ENCODE results near the gene ZSCAN9. TPM values are rescaled to one million over a fixed set of nuclear protein-coding genes. Genes with fewer than 3 reads are reported as not detected.

ZSCAN9 gene
- total and polyA plus RNA-seq, 2 of the 13 experiments (the other 11 are each of a cell fraction or from before 2014, with no cell fraction given) = 14.6 to 17.8 TPM

DNA sequence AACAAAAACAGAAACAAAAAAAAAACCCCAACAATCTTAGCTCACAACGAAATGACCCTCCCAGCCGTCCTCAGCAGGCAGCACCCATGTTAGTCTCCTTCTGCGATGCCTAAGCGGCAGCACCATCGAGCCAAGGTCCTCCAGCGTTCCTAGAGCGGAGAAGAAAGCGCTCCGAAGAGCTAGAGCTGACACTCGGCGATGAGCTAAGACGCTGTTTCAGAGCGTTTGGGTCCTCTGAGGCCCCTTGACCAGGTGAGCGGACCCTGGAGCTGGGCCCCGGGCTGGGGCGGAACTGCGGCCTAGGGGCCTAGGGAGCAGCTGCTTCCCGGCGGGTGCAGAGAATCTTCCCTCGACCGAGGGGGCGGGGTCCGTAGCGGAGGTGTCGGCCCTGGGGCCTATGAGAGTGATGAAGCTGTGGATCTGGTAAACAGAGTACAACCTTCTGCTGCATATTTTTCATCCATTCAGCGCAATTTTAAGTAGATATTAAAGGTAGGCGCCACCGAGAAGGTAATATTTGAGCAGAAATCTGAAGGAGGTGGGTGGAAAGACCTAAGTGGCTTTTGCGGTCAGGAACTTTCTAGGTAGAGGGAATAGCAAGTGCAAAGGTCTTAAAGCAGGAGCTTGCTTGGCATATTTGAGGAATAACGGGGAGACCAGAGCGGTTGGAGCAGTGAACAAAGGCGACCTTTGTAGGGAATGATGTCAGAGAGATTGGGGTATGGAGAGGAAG is 42.1 kb downstream of the ZSCAN9 start, which contains the start of gene ZSCAN26 (continued):
- TF ChIP-seq, protein P1, sequence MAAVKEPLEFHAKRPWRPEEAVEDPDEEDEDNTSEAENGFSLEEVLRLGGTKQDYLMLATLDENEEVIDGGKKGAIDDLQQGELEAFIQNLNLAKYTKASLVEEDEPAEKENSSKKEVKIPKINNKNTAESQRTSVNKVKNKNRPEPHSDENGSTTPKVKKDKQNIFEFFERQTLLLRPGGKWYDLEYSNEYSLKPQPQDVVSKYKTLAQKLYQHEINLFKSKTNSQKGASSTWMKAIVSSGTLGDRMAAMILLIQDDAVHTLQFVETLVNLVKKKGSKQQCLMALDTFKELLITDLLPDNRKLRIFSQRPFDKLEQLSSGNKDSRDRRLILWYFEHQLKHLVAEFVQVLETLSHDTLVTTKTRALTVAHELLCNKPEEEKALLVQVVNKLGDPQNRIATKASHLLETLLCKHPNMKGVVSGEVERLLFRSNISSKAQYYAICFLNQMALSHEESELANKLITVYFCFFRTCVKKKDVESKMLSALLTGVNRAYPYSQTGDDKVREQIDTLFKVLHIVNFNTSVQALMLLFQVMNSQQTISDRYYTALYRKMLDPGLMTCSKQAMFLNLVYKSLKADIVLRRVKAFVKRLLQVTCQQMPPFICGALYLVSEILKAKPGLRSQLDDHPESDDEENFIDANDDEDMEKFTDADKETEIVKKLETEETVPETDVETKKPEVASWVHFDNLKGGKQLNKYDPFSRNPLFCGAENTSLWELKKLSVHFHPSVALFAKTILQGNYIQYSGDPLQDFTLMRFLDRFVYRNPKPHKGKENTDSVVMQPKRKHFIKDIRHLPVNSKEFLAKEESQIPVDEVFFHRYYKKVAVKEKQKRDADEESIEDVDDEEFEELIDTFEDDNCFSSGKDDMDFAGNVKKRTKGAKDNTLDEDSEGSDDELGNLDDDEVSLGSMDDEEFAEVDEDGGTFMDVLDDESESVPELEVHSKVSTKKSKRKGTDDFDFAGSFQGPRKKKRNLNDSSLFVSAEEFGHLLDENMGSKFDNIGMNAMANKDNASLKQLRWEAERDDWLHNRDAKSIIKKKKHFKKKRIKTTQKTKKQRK (IDR thresholded peaks at IDR 0.05; ENCODE audit: low read length) = no peak
- TF ChIP-seq, protein P2, sequence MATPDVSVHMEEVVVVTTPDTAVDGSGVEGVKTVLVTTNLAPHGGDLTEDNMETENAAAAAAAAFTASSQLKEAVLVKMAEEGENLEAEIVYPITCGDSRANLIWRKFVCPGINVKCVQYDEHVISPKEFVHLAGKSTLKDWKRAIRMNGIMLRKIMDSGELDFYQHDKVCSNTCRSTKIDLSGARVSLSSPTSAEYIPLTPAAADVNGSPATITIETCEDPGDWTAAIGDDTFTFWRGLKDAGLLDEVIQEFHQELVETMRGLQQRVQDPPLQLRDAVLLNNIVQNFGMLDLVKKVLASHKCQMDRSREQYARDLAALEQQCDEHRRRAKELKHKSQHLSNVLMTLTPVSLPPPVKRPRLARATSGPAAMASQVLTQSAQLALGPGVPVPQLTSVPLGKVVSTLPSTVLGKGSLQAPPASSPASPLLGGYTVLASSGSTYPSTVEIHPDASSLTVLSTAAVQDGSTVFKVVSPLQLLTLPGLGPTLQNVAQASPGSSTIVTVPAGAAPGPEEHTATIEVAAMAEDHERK (CRISPR knock-in tag; IDR thresholded peaks at IDR 0.05; ENCODE audit: low read depth) = 0 out of 2 replicates have a peak, but pooled peaks have one; percentile 16
- TF ChIP-seq SALL2 (CRISPR knock-in tag; IDR thresholded peaks at IDR 0.05) = peak; percentile 86
- TF ChIP-seq ZNF343 (CRISPR knock-in tag; IDR thresholded peaks at IDR 0.05) = 0 out of 2 replicates have a peak, but pooled peaks have one; percentile 69
- no peak for TF ChIP-seq ZNF569 (CRISPR knock-in tag; IDR thresholded peaks at IDR 0.05; ENCODE audit: borderline replicate concordance)
- TF ChIP-seq MBNL3 (CRISPR knock-in tag; conservative IDR thresholded peaks at IDR 0.05) = no peak
- no peak for TF ChIP-seq HOXA7 (CRISPR knock-in tag; IDR thresholded peaks at IDR 0.05)
- TF ChIP-seq HMGA1 (CRISPR knock-in tag; conservative IDR thresholded peaks at IDR 0.05) = no peak
- TF ChIP-seq ZFAT (CRISPR knock-in tag; conservative IDR thresholded peaks at IDR 0.05) = no peak
- TF ChIP-seq ZNF619 (CRISPR knock-in tag; IDR thresholded peaks at IDR 0.05) = peak; percentile 96; the same call in 1 of the 2 replicates
- TF ChIP-seq PRMT3 (CRISPR knock-in tag; IDR thresholded peaks at IDR 0.05; ENCODE audit: borderline replicate concordance, low read depth) = no peak; the same call in 1 of the 2 replicates
- no peak for TF ChIP-seq ZNF451 (CRISPR knock-in tag; IDR thresholded peaks at IDR 0.05)
- TF ChIP-seq GFI1 (CRISPR knock-in tag; IDR thresholded peaks at IDR 0.05; ENCODE audit: borderline replicate concordance) = 0 out of 2 replicates have a peak, but pooled peaks have one; percentile 37
- TF ChIP-seq, protein P3, sequence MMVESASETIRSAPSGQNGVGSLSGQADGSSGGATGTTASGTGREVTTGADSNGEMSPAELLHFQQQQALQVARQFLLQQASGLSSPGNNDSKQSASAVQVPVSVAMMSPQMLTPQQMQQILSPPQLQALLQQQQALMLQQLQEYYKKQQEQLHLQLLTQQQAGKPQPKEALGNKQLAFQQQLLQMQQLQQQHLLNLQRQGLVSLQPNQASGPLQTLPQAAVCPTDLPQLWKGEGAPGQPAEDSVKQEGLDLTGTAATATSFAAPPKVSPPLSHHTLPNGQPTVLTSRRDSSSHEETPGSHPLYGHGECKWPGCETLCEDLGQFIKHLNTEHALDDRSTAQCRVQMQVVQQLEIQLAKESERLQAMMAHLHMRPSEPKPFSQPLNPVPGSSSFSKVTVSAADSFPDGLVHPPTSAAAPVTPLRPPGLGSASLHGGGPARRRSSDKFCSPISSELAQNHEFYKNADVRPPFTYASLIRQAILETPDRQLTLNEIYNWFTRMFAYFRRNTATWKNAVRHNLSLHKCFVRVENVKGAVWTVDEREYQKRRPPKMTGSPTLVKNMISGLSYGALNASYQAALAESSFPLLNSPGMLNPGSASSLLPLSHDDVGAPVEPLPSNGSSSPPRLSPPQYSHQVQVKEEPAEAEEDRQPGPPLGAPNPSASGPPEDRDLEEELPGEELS (CRISPR knock-in tag; IDR thresholded peaks at IDR 0.05) = peak; percentile 63
- TF ChIP-seq HMG20B (CRISPR knock-in tag; conservative IDR thresholded peaks at IDR 0.05) = peak; percentile 55
- TF ChIP-seq, protein P4, sequence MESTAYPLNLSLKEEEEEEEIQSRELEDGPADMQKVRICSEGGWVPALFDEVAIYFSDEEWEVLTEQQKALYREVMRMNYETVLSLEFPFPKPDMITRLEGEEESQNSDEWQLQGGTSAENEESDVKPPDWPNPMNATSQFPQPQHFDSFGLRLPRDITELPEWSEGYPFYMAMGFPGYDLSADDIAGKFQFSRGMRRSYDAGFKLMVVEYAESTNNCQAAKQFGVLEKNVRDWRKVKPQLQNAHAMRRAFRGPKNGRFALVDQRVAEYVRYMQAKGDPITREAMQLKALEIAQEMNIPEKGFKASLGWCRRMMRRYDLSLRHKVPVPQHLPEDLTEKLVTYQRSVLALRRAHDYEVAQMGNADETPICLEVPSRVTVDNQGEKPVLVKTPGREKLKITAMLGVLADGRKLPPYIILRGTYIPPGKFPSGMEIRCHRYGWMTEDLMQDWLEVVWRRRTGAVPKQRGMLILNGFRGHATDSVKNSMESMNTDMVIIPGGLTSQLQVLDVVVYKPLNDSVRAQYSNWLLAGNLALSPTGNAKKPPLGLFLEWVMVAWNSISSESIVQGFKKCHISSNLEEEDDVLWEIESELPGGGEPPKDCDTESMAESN (CRISPR knock-in tag; conservative IDR thresholded peaks at IDR 0.05) = peak; percentile 88
- TF ChIP-seq ARHGAP35 (CRISPR knock-in tag; IDR thresholded peaks at IDR 0.05; ENCODE audit: borderline replicate concordance) = 0 out of 2 replicates have a peak, but pooled peaks have one; percentile 82
- TF ChIP-seq ZNF878 (CRISPR knock-in tag; IDR thresholded peaks at IDR 0.05) = no peak
- peak; percentile 88; the same call in 1 of the 2 replicates for TF ChIP-seq ZSCAN29 (CRISPR knock-in tag; conservative IDR thresholded peaks at IDR 0.05)
- peak; percentile 92 for TF ChIP-seq POLR2G (IDR thresholded peaks at IDR 0.05; ENCODE audit: low read depth, low read length)
- TF ChIP-seq MIXL1 (CRISPR knock-in tag; IDR thresholded peaks at IDR 0.05) = 0 out of 2 replicates have a peak, but pooled peaks have one; percentile 20
